Smooth muscle cell (in vitro differentiated cells): ENCODE data around the gene TMEM97. TPM values are rescaled to one million over a fixed set of nuclear protein-coding genes. Genes with fewer than 3 reads are reported as not detected.
"Not testable (repeated sequence)": the region's sequence is repeated elsewhere in the genome, so short reads cannot be mapped to it uniquely, and the experiment has no call there.

ENCODE experiments used
- DNase-seq: peaks from one replicate; lab custom pipeline; 2025; ENCODE audit not compliant: unreplicated experiment; lab: John Stamatoyannopoulos, UW
- H2AFZ ChIP-seq: fragments of 200-600 bp; sonication (generic); 2 replicates; pipeline ENCODE4 v1.6.0; 2016; ENCODE audit warnings: antibody characterized with exemption, low read depth, mild to moderate bottlenecking
- H3F3A ChIP-seq: fragments of 200-600 bp; sonication (generic); 2 replicates; pipeline ENCODE4 v1.6.0; 2017; ENCODE audit warnings: antibody characterized with exemption, low read depth
- H3K27ac ChIP-seq: fragments of 200-600 bp; sonication (generic); 2 replicates; pipeline ENCODE4 v1.5.1; 2016; ENCODE audit warnings: low read depth, mild to moderate bottlenecking
- H3K27me3 ChIP-seq: fragments of 200-600 bp; sonication (generic); 2 replicates; pipeline ENCODE4 v1.6.1; 2016; ENCODE audit warnings: low read depth, mild to moderate bottlenecking
- H3K36me3 ChIP-seq: fragments of 200-600 bp; sonication (generic); 2 replicates; pipeline ENCODE4 v1.5.1; 2016; ENCODE audit warnings: low read depth
- H3K4me1 ChIP-seq: fragments of 200-600 bp; sonication (generic); 2 replicates; pipeline ENCODE4 v1.5.1; 2016; ENCODE audit warnings: low read depth
- H3K4me2 ChIP-seq: fragments of 200-600 bp; sonication (generic); 2 replicates; pipeline ENCODE4 v1.6.0; 2016; ENCODE audit warnings: mild to moderate bottlenecking
- H3K4me3 ChIP-seq: fragments of 200-600 bp; sonication (generic); 2 replicates; pipeline ENCODE4 v1.5.1; 2016; ENCODE audit warnings: mild to moderate bottlenecking
- H3K79me2 ChIP-seq: fragments of 200-600 bp; sonication (generic); 2 replicates; pipeline ENCODE4 v1.6.0; 2016; ENCODE audit warnings: low read depth, mild to moderate bottlenecking
- H3K9ac ChIP-seq: fragments of 200-600 bp; sonication (generic); 2 replicates; pipeline ENCODE4 v1.6.0; 2016; ENCODE audit warnings: low read depth
- H3K9me3 ChIP-seq: fragments of 200-600 bp; sonication (generic); replicated peaks from 2 replicates; pipeline ENCODE4 v1.5.1; 2016; ENCODE audit warnings: low read depth
- H4K20me1 ChIP-seq: fragments of 200-600 bp; sonication (generic); 2 replicates; pipeline ENCODE4 v1.6.0; 2016; ENCODE audit warnings: low read depth
- CTCF ChIP-seq: fragments of 200-600 bp; sonication (generic); IDR thresholded peaks from 2 replicates; pipeline ENCODE4 v1.5.1; 2017; ENCODE audit warnings: borderline replicate concordance, mild to moderate bottlenecking, antibody characterized with exemption; ENCODE audit not compliant: insufficient read depth, poor library complexity, severe bottlenecking
- WGBS: methylation state at CpG from one replicate; pipeline ENCODE4 v1.1.7; 2016; ENCODE audit warnings: low lambda C conversion rate; 5-methylcytosine and 5-hydroxymethylcytosine counted together
- polyA plus RNA-seq: library from polyadenylated mRNA; unstranded; fragments of >200 nt; fragmentation: Nextera tagmentation; extraction: Ambion mirVana; gene quantifications from 2 replicates; pipeline ENCODE4 v1.2.1, GENCODE V29; 2016
- total RNA-seq: library from RNA; depleted of rRNA; stranded (reverse); fragments of >200 nt; gene quantifications from 2 replicates; pipeline ENCODE4 v1.2.3, GENCODE V29; 2014

Gene TMEM97
- total and polyA plus RNA-seq, 2 experiments from 2014 or later, result 12.1 to 17.2 TPM

GRCh38 chr17:28285965-28286364 is 33.0 kb upstream of the TMEM97 start:
- H3K27ac ChIP-seq, result no peak overlapping the region
- no peak for DNase-seq
- 73% methylated on average over 2 of the region's 2 CpGs for WGBS
- H3K27me3 ChIP-seq, result no peaks in the 10 kb centered on the region
- H3K4me2 ChIP-seq, result no peak overlapping the region
- H3K79me2 ChIP-seq, result no peaks in the 10 kb centered on the region
- no peaks in the 10 kb centered on the region for H3K36me3 ChIP-seq
- no peaks in the 10 kb centered on the region for H3K4me1 ChIP-seq
- H3K4me3 ChIP-seq, result no peak overlapping the region
- no peak overlapping the region for H2AFZ ChIP-seq
- no peaks in the 10 kb centered on the region for H4K20me1 ChIP-seq
- H3F3A ChIP-seq, result no peaks in the 10 kb centered on the region
- no peak overlapping the region for H3K9ac ChIP-seq
- no peak for TF ChIP-seq CTCF
- H3K9me3 ChIP-seq, result no peaks in the 10 kb centered on the region

GRCh38 chr17:28290703-28291102 is 28.3 kb upstream of the TMEM97 start:
- Histone ChIP-seq H3K4me1 (no peaks in the 10 kb centered on the region), H3K27ac (no peak overlapping the region), H3K27me3 (no peaks in the 10 kb centered on the region), H3K9me3 (no peaks in the 10 kb centered on the region), H3K4me3 (no peak overlapping the region), H3K9ac (no peak overlapping the region), H2AFZ (no peak overlapping the region), H3F3A (no peaks in the 10 kb centered on the region), H4K20me1 (no peaks in the 10 kb centered on the region), H3K36me3 (no peaks in the 10 kb centered on the region), H3K79me2 (no peaks in the 10 kb centered on the region), H3K4me2 (no peak overlapping the region)
- 87% methylated on average over 2 of the region's 2 CpGs for WGBS
- DNase-seq, result no peak
- TF ChIP-seq CTCF, result no peak

- Histone ChIP-seq H3K79me2 (no peaks in the 10 kb centered on the region), H3K4me3 (no peak overlapping the region), H4K20me1 (no peaks in the 10 kb centered on the region), H3F3A (no peaks in the 10 kb centered on the region), H3K36me3 (no peaks in the 10 kb centered on the region), H3K4me1 (no peaks in the 10 kb centered on the region), H3K27ac (no peak overlapping the region), H3K4me2 (no peak overlapping the region), H3K9me3 (no peaks in the 10 kb centered on the region), H2AFZ (no peak overlapping the region), H3K9ac (no peak overlapping the region), H3K27me3 (no peaks in the 10 kb centered on the region)
- TF ChIP-seq CTCF, result no peak
- WGBS, result 97% methylated on average over 1 of the region's 1 CpG
- no peak for DNase-seq
Measured at GRCh38 chr17:28291780-28292330, 27.1 kb upstream of the TMEM97 start.

GRCh38 chr17:28292878-28293277 is 26.1 kb upstream of the TMEM97 start:
- H3K4me2 ChIP-seq, H3K4me1 ChIP-seq, H2AFZ ChIP-seq, H3K27ac ChIP-seq, H3K9ac ChIP-seq, H3K27me3 ChIP-seq, H3K79me2 ChIP-seq, H3K9me3 ChIP-seq, H3F3A ChIP-seq, H4K20me1 ChIP-seq, H3K4me3 ChIP-seq, H3K36me3 ChIP-seq, DNase-seq: not testable (repeated sequence)
- 83% methylated on average over 12 of the region's 12 CpGs for WGBS
